ENCODE results near the gene GTF2H2C.

DNA sequence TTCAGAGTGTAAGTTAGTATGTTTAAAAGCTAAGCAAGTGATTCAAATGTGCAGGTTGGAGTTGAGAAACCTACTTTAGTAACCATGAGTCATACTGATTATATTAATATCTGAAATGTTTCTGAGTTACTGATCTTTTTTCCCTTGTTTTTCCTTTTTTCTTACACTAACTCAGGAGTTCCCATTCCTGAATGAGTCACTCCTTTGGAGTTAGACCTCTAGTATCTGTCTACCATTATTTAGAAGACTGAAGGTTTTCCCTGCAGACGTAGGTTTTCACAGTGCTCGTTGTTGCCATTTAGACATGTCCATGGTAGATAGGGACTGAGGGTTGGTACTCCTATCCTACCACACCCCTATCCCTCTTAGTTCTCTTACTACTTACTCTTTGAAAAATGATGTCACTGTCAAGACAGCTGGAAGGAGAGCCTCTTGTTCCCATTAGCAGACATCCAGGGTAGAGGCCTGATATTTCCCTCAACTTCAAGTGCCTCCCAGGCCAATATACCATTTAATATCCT, 47.2 kb upstream of the GTF2H2C start:
- TF ChIP-seq POLR2A (IDR thresholded peaks at IDR 0.05; ENCODE audit: low read depth, low read length), result no peak
- TF ChIP-seq, protein P1, sequence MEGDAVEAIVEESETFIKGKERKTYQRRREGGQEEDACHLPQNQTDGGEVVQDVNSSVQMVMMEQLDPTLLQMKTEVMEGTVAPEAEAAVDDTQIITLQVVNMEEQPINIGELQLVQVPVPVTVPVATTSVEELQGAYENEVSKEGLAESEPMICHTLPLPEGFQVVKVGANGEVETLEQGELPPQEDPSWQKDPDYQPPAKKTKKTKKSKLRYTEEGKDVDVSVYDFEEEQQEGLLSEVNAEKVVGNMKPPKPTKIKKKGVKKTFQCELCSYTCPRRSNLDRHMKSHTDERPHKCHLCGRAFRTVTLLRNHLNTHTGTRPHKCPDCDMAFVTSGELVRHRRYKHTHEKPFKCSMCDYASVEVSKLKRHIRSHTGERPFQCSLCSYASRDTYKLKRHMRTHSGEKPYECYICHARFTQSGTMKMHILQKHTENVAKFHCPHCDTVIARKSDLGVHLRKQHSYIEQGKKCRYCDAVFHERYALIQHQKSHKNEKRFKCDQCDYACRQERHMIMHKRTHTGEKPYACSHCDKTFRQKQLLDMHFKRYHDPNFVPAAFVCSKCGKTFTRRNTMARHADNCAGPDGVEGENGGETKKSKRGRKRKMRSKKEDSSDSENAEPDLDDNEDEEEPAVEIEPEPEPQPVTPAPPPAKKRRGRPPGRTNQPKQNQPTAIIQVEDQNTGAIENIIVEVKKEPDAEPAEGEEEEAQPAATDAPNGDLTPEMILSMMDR (IDR thresholded peaks at IDR 0.05 in 2 of 3, conservative IDR thresholded peaks at IDR 0.05 in 1 of 3; ENCODE audit: control insufficient read depth in 2 of 3, extremely low read depth in 1 of 3, insufficient read depth in 1 of 3, low read depth in 3 of 3, low read length in 3 of 3), result no peak
- no peak for TF ChIP-seq ZBTB40 (IDR thresholded peaks at IDR 0.05; ENCODE audit: borderline replicate concordance)
- TF ChIP-seq, protein P2, sequence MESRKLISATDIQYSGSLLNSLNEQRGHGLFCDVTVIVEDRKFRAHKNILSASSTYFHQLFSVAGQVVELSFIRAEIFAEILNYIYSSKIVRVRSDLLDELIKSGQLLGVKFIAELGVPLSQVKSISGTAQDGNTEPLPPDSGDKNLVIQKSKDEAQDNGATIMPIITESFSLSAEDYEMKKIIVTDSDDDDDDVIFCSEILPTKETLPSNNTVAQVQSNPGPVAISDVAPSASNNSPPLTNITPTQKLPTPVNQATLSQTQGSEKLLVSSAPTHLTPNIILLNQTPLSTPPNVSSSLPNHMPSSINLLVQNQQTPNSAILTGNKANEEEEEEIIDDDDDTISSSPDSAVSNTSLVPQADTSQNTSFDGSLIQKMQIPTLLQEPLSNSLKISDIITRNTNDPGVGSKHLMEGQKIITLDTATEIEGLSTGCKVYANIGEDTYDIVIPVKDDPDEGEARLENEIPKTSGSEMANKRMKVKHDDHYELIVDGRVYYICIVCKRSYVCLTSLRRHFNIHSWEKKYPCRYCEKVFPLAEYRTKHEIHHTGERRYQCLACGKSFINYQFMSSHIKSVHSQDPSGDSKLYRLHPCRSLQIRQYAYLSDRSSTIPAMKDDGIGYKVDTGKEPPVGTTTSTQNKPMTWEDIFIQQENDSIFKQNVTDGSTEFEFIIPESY (IDR thresholded peaks at IDR 0.05), result no peak
- no peak for TF ChIP-seq CHD2 (IDR thresholded peaks at IDR 0.05; ENCODE audit: borderline replicate concordance, low read depth, low read length)
- no peak for TF ChIP-seq ATF2 (IDR thresholded peaks at IDR 0.05; ENCODE audit: low read length)
- no peak for TF ChIP-seq CREB1 (IDR thresholded peaks at IDR 0.05; ENCODE audit: low read depth)
- TF ChIP-seq SMAD1 (IDR thresholded peaks at IDR 0.05; ENCODE audit: low read depth, partially characterized antibody), result no peak
